PFSK-1 (cell line): ENCODE data around the gene TP53BP1.

ENCODE experiments used
- POLR2AphosphoS5 ChIP-seq: IDR thresholded peaks from 2 replicates; pipeline ENCODE4 v1.6.1; 2012; ENCODE audit warnings: low read depth, mild to moderate bottlenecking, control low read depth, low read length, moderate library complexity
- SIN3A ChIP-seq: IDR thresholded peaks from 2 replicates; pipeline ENCODE4 v1.6.1; 2012; ENCODE audit warnings: mild to moderate bottlenecking, low read length, moderate library complexity, borderline replicate concordance; ENCODE audit not compliant: insufficient read depth
- TAF1 ChIP-seq: IDR thresholded peaks from 2 replicates; pipeline ENCODE4 v1.6.1; 2012; ENCODE audit warnings: low read length, control low read depth, borderline replicate concordance; ENCODE audit not compliant: insufficient read depth
- TF ChIP-seq, protein P1 (sequence below), 2 experiments: IDR thresholded peaks; 2 replicates each; pipeline versions ENCODE4 v1.6.1 to v1.8.0; 2011 to 2012; ENCODE audit warnings: low read depth in 2 of 2, low read length in 2 of 2, control low read depth in 1 of 2, inconsistent platforms in 1 of 2, mild to moderate bottlenecking in 1 of 2, moderate library complexity in 1 of 2; ENCODE audit not compliant: insufficient read depth in 1 of 2

- TF ChIP-seq TAF1 (no peak), POLR2AphosphoS5 (no peak), SIN3A (no peak)
- TF ChIP-seq, protein P1, sequence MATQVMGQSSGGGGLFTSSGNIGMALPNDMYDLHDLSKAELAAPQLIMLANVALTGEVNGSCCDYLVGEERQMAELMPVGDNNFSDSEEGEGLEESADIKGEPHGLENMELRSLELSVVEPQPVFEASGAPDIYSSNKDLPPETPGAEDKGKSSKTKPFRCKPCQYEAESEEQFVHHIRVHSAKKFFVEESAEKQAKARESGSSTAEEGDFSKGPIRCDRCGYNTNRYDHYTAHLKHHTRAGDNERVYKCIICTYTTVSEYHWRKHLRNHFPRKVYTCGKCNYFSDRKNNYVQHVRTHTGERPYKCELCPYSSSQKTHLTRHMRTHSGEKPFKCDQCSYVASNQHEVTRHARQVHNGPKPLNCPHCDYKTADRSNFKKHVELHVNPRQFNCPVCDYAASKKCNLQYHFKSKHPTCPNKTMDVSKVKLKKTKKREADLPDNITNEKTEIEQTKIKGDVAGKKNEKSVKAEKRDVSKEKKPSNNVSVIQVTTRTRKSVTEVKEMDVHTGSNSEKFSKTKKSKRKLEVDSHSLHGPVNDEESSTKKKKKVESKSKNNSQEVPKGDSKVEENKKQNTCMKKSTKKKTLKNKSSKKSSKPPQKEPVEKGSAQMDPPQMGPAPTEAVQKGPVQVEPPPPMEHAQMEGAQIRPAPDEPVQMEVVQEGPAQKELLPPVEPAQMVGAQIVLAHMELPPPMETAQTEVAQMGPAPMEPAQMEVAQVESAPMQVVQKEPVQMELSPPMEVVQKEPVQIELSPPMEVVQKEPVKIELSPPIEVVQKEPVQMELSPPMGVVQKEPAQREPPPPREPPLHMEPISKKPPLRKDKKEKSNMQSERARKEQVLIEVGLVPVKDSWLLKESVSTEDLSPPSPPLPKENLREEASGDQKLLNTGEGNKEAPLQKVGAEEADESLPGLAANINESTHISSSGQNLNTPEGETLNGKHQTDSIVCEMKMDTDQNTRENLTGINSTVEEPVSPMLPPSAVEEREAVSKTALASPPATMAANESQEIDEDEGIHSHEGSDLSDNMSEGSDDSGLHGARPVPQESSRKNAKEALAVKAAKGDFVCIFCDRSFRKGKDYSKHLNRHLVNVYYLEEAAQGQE (IDR thresholded peaks at IDR 0.05; ENCODE audit: insufficient read depth in 1 of 2, low read depth in 2 of 2, low read length in 2 of 2): no peak
These were observed 36.8 kb upstream of the TP53BP1 start for GRCh38 chr15:43529587-43530345.
